HL-60 (cell line): ENCODE data around the gene C10orf71.

Experiments
- POLR2AphosphoS5 ChIP-seq: IDR thresholded peaks from 2 replicates; pipeline ENCODE4 v1.6.1; 2012; ENCODE audit warnings: low read depth
- SPI1 ChIP-seq: IDR thresholded peaks from 2 replicates; pipeline ENCODE4 v1.6.1; 2012; ENCODE audit warnings: low read depth, mild to moderate bottlenecking, borderline replicate concordance
- TF ChIP-seq, protein P1 (sequence below): IDR thresholded peaks from one replicate; pipeline ENCODE4 v1.5.1; 2011; ENCODE audit warnings: low read length, control low read depth, inconsistent platforms; ENCODE audit not compliant: insufficient read depth

- TF ChIP-seq, protein P1, sequence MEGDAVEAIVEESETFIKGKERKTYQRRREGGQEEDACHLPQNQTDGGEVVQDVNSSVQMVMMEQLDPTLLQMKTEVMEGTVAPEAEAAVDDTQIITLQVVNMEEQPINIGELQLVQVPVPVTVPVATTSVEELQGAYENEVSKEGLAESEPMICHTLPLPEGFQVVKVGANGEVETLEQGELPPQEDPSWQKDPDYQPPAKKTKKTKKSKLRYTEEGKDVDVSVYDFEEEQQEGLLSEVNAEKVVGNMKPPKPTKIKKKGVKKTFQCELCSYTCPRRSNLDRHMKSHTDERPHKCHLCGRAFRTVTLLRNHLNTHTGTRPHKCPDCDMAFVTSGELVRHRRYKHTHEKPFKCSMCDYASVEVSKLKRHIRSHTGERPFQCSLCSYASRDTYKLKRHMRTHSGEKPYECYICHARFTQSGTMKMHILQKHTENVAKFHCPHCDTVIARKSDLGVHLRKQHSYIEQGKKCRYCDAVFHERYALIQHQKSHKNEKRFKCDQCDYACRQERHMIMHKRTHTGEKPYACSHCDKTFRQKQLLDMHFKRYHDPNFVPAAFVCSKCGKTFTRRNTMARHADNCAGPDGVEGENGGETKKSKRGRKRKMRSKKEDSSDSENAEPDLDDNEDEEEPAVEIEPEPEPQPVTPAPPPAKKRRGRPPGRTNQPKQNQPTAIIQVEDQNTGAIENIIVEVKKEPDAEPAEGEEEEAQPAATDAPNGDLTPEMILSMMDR = no peak
- TF ChIP-seq SPI1 = no peak
- TF ChIP-seq POLR2AphosphoS5 = no peak
Observed at GRCh38 chr10:49351669-49352068, 52.7 kb downstream of the C10orf71 start.
